Activated T-cell treated with anti-CD3 and anti-CD28 coated beads for 4 hours (primary cell): ENCODE data around the gene RSBN1.
"Not testable (repeated sequence)": the region's sequence is repeated elsewhere in the genome, so short reads cannot be mapped to it uniquely, and the experiment has no call there.

Experiments used
- DNase-seq: peaks from one replicate; pipeline ENCODE4 v3.0.0-alpha.2; 2020

The RSBN1 gene

DNA sequence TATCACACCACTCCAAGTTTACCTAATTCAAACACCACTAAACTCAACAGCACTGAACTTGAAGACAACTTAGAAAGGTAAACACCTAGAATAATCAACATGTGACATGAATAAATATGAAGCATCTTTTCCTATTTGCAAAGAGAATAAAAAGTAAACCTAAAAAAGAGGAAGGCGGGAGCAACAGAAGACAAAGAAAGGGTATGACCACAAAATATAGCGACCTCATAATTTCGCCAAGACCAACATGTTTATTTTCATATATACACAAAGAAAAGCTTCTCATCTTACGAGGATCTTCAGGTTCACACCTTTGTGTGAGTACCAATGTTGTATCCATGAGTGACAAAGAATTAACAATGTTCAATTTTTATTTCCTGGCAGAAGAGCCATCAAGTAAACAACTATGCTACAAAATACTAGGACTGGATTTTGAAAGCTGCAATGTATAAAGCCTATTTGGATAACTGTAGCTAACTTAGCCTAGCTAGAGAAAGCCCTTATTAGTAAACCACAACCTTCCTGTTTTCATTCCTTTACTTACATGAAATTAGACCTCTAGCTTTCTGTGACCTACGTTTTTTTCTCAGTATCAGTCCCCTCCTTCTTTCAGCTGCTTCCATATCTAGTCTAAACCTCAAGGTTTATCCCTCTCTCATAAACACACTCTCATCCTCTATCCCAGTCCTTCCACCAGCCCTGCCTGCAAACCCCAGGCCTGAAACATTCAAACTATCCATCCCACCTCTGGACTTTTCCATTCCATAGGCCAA is 31.7 kb downstream of the RSBN1 start:
- no peak for DNase-seq

DNA sequence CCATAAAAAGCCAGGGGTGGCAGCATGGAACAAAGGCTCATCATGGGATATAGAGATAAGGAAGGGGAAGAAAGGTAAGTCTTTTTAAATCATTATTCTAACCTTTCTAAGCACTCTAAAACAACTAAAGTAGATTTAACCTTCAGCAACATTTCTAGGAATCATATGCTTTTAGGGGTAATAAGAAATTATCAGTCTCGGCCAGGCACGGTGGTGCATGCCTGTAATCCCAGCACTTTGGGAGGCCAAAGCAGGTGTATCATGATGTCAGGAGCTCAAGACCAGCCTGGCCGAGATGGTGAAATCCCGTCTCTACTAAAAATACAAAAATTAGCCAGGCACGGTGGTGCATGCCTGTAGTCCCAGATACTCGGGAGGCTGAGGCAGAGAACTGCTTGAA is 32.7 kb downstream of the RSBN1 start:
- DNase-seq = no peak

DNA sequence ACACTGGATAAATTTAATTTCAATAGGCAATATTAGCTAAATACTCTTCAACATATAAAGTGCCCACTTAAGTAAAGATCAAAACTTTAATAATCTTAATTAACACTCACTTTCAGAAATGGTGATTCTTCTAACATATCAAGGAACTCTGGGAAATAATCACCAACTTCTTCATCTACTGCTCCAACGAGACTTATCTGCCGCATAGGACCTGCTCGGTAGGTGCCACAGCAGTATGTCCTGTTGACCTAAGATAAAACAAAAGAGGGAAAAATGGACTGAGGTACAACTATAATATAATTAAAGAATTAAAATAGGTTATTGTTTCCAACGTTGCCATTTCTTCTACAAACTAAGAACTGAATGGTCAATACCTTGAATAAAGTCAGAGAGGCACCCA is 34.7 kb downstream of the RSBN1 start:
- DNase-seq = no peak

DNA sequence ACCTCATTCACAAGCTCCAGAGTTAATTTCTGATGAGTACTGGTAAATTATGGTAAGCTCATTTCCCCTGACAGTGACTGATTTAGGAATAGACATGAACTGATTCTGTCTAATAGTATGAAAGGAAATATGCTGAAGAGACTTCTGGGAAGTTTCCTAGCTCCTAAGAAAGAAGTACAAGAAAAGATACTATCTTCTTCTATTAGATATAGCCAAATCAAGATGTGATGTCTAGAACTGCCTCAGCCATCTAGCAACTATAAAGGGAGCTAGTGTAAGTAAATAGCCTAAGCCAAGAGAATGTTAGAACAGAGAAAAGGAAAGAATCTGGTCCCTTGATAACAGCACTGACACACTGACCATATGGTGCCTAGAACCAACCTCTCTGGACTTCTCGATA is 42.2 kb downstream of the RSBN1 start:
- DNase-seq = no peak

DNA sequence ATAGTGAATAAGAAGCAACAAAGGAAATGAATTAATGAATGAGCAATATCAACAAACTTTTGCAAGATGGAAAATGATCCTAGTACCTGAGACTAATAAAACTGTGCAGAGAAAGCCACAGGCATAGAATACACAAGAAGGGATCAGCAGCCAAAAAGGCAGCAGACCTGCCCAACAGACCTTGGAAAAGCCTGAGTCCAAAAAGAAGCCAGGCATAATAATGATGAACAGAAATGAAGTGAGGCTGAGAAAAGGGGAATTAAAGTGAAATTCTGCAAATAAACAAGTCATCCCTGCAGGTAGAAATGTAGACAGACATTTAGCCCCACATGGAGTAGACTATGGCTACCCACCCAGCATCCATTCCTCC is 42.7 kb downstream of the RSBN1 start:
- no peak for DNase-seq

DNA sequence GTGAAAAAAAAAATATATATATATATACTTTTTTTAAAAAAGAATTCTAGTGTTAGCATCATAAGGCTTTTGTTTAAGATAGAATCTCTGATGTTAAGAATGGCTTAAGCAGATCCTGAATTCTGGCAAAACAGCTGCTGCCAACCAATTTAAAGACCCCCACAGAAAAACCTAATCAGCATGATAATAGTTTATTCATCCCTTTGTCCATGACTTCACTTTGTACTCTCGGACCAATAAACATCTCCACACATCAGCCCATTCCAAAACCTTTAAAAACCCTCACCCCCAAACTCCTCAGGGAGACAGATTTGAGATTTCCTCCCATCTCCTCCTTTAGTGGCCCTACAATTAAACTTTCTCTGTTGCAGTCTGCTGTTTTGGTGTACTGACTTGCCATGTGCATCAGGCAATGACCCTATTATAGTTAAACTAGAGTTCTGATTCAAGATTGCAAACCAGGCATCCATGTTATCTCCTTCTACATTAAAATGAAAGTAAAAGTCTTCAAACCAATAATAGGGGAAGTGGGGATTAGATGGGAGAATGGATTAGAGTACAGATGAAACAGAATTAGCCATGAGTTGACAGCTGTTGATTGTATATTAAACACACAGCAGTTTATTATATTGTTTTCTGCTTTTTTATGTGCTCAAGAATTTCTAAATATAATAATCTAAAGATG is 43.2 kb downstream of the RSBN1 start:
- DNase-seq = no peak

DNA sequence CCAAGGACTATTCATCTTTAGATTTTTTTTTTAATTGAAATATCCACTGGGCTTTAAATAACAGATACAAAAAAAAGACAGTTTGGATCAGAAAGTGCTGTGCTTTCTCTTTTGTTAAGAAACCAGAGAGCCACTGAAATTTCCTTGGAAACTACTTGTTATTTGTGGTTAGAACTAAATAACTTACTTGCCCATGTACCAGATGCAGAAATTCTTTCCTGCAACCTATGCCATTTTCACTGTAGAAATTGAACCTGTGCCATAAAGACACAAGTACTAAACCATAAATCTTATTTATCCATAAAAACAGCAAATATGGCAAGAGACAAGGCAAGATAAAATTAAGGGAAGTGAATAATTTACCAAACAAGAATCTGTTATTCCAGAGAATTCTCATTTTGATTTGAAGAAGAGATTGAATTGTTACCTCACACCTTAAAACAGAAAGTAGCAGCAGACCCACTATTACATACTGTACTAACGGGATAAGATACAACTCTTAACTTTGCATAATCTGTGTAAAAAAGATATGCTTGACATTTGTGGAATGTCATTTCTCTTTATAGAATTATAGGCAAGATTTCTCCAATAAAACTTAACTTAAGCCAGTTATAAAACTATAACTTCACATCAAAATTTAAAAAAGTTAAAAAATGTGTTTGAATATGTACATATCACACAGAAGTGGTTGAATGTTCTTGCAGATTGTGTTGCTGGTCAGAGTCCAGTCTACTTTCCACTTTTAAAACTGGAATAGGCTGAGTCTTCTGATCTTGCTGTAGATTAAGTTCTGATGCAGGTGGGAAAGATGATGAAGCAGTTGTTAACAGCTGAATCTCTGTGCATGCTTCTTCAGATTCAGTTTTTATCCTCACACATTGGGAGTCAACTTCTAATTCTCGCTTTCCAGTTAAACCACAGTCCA is 46.7 kb downstream of the RSBN1 start:
- DNase-seq = no peak

DNA sequence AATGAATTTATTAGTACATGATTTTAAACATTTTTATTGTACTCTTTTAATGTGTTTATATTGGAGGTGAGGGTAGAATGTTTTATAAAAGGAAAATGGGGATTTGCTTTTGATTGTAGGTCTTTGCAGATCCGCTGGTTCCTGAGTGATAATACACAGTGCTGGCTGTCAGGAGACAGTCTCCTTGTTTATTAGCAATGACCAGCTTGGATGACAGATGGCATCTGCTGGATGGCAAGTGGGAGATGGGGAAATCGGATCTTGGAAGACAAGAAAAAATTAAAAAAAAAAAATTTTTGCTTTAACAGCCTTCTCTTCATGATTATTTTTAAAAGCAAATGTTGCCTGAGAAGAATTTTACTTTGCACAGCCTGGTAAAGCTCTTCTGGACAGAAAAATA is 48.6 kb downstream of the RSBN1 start:
- no peak for DNase-seq

DNA sequence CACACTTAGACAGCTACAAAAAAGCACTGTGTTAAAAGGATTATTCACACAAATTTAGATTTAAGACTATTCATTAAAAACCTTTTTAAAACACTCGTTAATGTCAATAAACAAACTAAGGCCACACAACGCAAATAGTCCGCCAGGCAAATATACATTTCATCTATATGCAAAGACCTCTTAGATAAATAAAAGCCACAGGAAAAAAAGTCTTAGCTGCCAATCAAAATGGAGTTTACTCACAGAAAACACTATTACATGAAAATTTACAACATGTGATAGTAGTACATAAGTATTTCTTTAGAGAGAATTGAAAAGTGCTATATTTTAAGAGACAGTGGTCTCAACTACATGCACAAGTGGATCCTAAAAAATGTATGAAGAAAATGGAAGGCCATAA is 50.3 kb downstream of the RSBN1 start:
- no peak for DNase-seq

DNA sequence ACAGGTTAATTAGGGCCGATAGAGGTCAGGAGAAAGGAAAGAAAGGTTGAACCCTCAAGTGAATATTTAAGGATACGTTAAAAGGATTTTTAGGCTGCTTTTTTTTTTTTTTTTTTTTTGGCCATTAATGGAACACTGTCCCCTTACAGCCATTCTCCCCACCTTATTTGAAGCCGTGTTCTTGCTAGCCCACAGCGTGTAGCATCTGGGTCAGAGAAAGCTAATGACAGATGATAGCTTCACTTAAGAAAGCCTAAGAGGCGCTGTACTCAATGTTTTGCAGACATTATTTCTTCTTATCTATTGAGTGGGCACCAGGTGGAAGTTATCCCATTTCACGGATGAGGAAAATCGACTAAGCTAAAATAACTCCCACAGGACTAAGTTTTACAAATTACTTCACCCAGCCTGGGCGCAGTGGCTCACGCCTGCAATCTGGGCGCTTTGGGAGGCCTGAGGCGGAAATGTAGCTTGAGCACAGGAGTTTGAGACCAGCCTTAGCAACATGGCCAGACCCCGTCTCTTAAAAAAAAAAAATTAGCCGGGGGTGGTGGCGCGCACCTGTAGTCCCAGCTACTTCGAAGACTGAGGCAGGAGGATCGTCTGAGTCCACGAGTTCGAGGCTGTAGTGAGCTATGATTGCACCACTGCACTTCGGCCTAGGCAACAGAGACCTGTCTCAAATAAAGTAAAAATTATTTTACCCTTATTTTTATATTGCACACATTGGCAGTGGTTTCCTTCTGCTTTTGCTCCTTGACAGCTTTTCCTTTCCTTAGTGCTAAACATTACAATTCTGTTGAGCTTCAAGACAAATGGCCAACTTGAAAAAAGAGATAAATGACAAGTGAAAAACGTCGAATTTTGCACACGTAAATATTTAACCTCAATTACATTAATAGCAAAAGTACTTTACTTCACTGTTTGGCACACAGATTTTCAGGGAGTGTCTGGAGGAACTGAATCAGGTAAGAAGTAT is 51.9 kb downstream of the RSBN1 start:
- no peak for DNase-seq

DNA sequence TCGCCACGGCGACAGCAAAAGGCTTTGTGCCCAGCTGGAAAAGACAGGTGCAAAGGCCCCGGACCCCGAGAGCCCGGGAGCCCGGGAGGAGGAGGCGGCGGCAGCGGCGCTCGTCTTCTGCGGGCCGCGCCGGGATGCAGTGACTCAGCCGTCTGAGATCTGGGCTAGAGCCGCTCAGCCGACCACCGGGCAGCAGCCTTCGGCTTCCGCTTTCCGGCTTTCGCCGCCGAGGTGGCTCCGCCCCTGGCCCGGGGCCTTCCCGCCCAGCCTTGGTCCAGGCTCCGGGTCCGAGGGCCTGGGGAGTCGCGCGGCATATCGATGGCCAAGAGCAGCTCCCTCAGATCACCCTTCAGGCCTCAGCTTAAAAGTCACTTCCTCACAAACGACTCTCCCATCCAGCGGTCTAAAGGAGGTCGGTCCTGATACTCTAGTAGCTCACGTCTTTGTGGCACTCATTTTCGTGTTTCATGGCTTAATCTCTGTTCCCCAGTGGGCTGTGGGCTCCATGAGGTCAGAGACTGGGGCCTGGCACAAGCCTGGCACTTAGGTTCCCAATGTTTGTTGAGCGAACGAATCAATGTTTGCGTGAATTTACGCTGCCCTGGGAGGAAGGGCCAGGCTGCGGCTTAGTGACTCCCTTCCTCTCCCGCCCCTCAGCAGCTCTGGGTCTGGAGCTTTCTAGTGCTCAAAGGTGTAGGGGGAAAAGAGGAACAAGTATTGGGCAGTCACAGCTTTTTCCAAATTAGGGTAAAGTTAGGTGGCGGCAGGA is 52.8 kb downstream of the RSBN1 start, which contains the start of gene PHTF1:
Gene PHTF1, minus strand, starts transcription at position 154 of the 769 bp plus-strand sequence. CDS start 783 bp downstream, outside the sequence.
- peak; percentile 20 for DNase-seq

DNA sequence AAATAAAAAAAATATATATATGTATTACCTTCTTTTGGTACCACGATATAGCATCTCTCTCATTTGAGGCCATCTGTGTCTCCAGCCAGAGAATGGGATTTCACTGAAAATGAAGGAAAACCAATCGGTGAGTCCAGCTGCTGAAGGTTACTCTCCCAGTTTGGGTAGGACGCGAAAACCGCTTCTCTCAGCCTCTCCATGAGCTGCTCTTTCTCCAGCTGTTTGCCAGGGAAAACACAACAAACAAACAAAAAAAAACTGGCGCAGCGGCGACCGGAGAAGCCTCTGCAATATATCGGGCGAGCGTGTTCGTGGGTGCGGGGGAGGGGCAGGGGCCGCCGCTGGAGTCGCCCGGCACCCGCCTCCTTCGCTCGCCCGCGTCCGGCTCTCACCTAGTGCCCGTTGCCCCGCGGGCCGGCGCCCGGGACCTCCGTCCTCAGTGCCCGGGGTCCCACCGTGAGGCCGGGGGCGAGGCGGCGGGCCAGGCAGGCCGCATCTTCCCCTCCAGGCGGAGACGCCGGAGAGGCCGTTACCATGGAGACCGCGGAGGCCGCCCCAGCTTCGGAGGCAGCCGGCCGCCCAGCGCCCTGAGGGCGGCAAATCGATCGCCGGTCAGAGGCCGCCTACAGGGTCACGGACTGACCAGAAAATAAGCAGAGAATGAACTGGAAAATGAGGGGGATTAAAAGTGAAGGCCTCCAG is 53.5 kb downstream of the RSBN1 start:
- DNase-seq = peak; percentile 19

DNA sequence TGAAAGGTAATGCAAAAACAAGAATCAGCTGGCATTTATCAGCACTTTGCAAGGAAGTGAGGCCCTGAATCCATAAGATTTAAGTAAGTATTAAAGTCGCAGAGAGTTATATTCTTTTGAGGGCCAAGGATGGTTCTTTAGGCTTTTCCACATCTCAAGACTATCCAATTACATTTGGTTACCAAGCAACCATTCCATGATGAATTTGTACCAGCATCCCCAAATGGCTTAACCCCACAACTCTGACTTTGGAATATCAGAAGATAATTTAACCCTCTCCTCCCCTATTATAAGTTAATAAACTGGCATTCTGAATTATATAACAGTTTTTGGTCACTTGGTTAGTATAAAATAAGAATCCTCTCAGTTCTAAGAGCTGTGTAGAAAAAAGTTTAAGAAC is 55.8 kb downstream of the RSBN1 start:
- no peak for DNase-seq

DNA sequence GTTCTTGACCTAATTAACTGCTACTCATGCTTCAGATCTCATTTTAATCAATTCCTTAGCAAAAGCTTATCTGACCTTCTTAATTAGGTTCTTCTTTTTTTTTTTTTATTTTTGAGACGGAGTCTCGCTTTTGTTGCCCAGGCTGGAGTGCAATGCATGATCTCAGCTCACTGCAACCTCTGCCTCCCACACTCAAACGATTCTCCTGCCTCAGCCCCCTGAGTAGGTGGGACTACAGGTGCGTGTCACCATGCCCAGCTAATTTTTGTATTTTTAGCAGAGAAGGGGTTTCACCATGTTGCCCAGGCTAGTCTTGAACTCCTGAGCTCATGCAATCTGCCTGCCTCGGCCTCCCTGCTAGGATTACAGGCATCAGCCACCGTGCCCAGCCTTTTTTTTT is 58.9 kb downstream of the RSBN1 start:
- not testable (repeated sequence) for DNase-seq

DNA sequence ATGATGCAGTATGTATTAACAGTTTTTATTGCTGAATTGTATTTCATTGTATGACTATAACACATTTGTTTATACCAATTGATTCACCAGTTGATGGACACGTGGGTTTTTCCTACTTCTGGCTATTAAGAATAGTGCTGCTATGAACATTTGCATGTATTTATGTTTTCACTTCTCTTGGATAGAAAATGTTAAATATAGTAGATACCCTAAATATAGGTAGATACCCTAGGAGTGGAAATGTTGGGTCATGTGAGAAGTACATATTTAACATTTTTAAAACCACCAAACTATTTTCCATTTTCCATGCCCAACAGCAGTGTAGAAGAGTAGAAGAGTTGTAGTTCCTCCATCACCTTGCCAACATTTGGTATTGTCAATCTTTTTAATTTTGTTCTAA is 60.8 kb downstream of the RSBN1 start:
- DNase-seq = no peak

DNA sequence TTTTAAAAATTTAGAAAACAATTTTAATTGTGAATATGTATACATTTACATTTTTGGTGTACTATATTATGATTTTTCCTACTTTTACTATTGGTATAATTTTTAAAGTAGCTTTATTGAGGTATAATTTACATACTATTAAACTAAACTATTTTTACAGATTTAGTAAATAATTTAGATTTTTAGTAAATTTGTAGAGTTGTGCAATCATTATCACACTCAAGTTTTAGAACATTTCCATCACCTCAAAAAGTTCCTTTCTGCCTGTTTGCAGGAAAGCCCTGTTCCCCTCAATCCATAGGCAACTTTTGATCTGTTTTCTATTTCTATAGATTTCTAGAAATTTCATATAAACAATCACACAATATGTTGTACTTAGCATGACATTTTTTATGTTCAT is 61.2 kb downstream of the RSBN1 start:
- DNase-seq = no peak

DNA sequence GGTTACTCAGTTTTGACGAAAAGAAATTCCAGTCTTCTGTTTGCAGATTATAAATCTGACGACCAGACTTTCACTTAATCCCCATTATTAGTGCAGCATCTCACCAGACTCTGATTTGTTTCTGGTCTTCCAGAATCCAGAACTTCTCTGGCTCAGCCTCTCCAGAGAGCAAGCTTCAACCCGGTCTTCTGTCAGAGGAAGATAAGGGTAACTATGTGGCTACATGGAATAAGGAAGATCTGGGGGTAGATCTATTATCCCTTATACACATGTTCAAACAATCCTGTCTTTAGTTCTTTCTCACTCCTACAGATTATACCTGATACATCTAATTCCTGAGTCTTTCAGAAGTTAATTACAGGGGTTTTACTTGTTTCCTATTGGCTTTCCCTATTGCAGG is 62.9 kb downstream of the RSBN1 start:
- DNase-seq = no peak

DNA sequence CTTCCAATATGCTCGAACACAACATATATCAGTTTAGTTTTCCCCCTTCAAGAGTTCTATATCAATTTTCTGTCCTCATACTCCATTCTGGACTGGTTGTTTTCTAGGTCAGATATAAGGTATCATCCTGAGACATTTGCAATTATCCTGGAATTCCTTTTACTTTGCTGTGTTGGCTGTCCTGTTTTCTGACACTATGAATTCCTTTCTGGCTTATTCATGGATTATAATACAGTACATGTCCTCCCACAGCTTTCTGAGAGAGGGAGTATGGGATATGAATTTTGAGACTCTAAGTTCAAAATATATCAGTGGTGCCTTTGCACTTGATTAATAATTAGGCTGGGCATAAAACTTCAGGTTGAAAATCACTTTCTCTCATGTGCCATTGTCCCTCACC is 64.9 kb downstream of the RSBN1 start:
- DNase-seq = no peak

DNA sequence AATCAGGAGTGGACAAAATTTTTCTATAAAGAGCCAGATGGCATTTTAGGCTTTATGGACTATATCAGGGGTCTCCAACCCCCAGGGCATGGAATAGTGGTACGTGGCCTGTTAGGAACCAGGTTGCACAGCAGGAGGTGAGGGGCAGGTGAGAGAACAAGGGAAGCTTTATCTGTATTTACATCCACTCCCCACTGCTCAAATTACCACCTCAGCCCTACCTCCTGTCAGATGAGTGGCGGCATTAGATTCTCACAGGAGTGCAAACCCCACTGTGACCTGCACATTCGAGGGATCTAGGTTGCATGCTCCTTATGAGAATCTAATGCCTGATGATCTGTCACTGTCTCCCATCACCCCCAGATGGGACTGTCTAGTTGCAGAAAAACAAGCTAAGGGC is 66.9 kb downstream of the RSBN1 start:
- no peak for DNase-seq

DNA sequence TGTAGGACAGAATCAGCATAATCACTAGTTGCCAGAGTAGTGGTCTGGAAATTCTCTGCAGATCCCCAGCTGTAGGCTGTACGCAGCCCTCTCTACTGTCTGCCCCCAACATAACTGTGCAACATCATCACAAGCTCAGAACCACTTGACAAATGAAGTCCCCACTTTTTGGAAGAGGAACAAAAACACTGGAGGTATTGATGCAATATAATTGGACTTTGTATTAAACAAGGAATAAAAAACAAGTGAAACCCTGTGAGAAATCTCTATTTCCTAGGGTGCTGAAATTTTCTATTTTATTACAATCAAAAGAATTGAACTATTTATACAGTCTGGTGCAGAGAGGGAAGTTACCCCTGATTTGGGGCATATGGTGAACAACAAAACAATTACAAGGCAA is 68.2 kb downstream of the RSBN1 start:
- DNase-seq = no peak

DNA sequence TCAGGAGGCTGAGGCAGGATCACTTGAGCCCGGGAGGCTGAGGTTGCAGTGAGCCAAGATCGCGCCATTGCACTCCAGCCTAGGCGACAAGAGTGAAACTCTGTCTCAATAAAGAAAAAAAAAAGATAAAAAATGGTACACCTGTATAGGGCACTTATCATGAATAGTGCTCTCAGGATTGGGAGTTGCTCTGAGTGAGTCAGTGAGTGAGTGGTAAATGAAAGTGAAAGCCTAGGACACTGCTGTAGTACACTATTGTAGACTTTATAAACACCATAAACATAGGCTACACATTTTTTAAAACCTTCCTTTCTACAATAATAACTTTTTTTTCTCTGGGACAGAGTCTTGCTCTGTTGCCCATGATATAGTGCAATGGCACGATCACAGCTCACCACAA is 69.8 kb downstream of the RSBN1 start:
- DNase-seq = no peak
